ENCODE data around the gene CHI3L1. TPM values are rescaled to one million over a fixed set of nuclear protein-coding genes. Genes with fewer than 3 reads are reported as not detected.

CHI3L1 gene
- total RNA-seq, 1 donor from 2014 or later = 0.20 TPM

GRCh38 chr1:203189951-203190352 lies 3.4 kb upstream of the CHI3L1 start:
- Histone ChIP-seq H2AFZ (ENCODE audit: low read depth, low read length) (no peak overlapping the region), H3K36me3 (ENCODE audit: insufficient read depth, low read length) (no peaks in the 10 kb centered on the region), H3K27me3 (ENCODE audit: insufficient read depth, low read length) (no peaks in the 10 kb centered on the region), H3K79me2 (ENCODE audit: insufficient read depth, low read length) (no peaks in the 10 kb centered on the region), H3K27ac (ENCODE audit: low read depth, low read length) (no peak overlapping the region), H3K4me1 (ENCODE audit: insufficient read depth, low read length) (no peaks in the 10 kb centered on the region), H3K9ac (ENCODE audit: low read length) (no peak overlapping the region), H3K4me2 (ENCODE audit: low read length) (no peak overlapping the region), H3K4me3 (ENCODE audit: insufficient read depth, low read depth, low read length) (no peak overlapping the region), H3K9me3 (ENCODE audit: insufficient read depth, low read depth, low read length) (no peaks in the 10 kb centered on the region), H4K20me1 (ENCODE audit: insufficient read depth, low read length) (no peaks in the 10 kb centered on the region)
- Mint-ChIP-seq H3K36me3 (ENCODE audit: low read depth, unreplicated experiment) (no peaks in the 10 kb centered on the region), H3K27me3 (ENCODE audit: low read depth, unreplicated experiment) (peaks cover 5% of the 10 kb centered on the region), H3K4me1 (ENCODE audit: low read depth, unreplicated experiment) (peaks cover 11% of the 10 kb centered on the region), H3K4me3 (ENCODE audit: unreplicated experiment) (no peak overlapping the region), H3K27ac (ENCODE audit: unreplicated experiment) (no peak overlapping the region), H3K9me3 (ENCODE audit: unreplicated experiment) (no peaks in the 10 kb centered on the region)
- FAIRE-seq (no peak), DNase-seq (ENCODE audit: low read depth) (no peak)
- TF ChIP-seq EZH2 (IDR thresholded peaks at IDR 0.05; ENCODE audit: insufficient read depth, low read length) (no peak), CTCF (IDR thresholded peaks at IDR 0.05; ENCODE audit: insufficient read depth, low read depth, low read length) (no peak)

- H3K4me1 ChIP-seq (ENCODE audit: insufficient read depth, low read length) = no peaks in the 10 kb centered on the region
- no peaks in the 10 kb centered on the region for H4K20me1 ChIP-seq (ENCODE audit: insufficient read depth, low read length)
- no peaks in the 10 kb centered on the region for H3K79me2 ChIP-seq (ENCODE audit: insufficient read depth, low read length)
- no peak overlapping the region for H3K27ac Mint-ChIP-seq (ENCODE audit: unreplicated experiment)
- no peaks in the 10 kb centered on the region for H3K36me3 Mint-ChIP-seq (ENCODE audit: low read depth, unreplicated experiment)
- TF ChIP-seq CTCF (IDR thresholded peaks at IDR 0.05; ENCODE audit: insufficient read depth, low read depth, low read length) (no peak), EZH2 (IDR thresholded peaks at IDR 0.05; ENCODE audit: insufficient read depth, low read length) (no peak)
- H3K27ac ChIP-seq (ENCODE audit: low read depth, low read length) = no peak overlapping the region
- H3K4me3 ChIP-seq (ENCODE audit: insufficient read depth, low read depth, low read length) = no peak overlapping the region
- H3K4me3 Mint-ChIP-seq (ENCODE audit: unreplicated experiment) = no peak overlapping the region
- no peak overlapping the region for H2AFZ ChIP-seq (ENCODE audit: low read depth, low read length)
- no peaks in the 10 kb centered on the region for H3K27me3 ChIP-seq (ENCODE audit: insufficient read depth, low read length)
- no peak overlapping the region for H3K4me2 ChIP-seq (ENCODE audit: low read length)
- FAIRE-seq (no peak), DNase-seq (ENCODE audit: low read depth) (no peak)
- H3K9me3 ChIP-seq (ENCODE audit: insufficient read depth, low read depth, low read length) = no peaks in the 10 kb centered on the region
- peaks cover 11% of the 10 kb centered on the region for H3K4me1 Mint-ChIP-seq (ENCODE audit: low read depth, unreplicated experiment)
- H3K9ac ChIP-seq (ENCODE audit: low read length) = no peak overlapping the region
- H3K36me3 ChIP-seq (ENCODE audit: insufficient read depth, low read length) = no peaks in the 10 kb centered on the region
- no peaks in the 10 kb centered on the region for H3K9me3 Mint-ChIP-seq (ENCODE audit: unreplicated experiment)
- H3K27me3 Mint-ChIP-seq (ENCODE audit: low read depth, unreplicated experiment) = peaks cover 5% of the 10 kb centered on the region
These were observed 2.3 kb upstream of the CHI3L1 start for GRCh38 chr1:203188686-203189232.

- no peak overlapping the region for H3K4me3 Mint-ChIP-seq (ENCODE audit: unreplicated experiment)
- no peak for TF ChIP-seq EZH2 (IDR thresholded peaks at IDR 0.05; ENCODE audit: insufficient read depth, low read length)
- no peak for TF ChIP-seq CTCF (IDR thresholded peaks at IDR 0.05; ENCODE audit: insufficient read depth, low read depth, low read length)
- H3K4me2 ChIP-seq (ENCODE audit: low read length) = no peak overlapping the region
These were observed 1.3 kb upstream of the CHI3L1 start for GRCh38 chr1:203187689-203188264.

More at GRCh38 chr1:203187689-203188264, 1.3 kb upstream of the CHI3L1 start:
- no peaks in the 10 kb centered on the region for H3K27me3 ChIP-seq (ENCODE audit: insufficient read depth, low read length)
- no peaks in the 10 kb centered on the region for H3K9me3 ChIP-seq (ENCODE audit: insufficient read depth, low read depth, low read length)
- H3K27ac ChIP-seq (ENCODE audit: low read depth, low read length) = no peak overlapping the region
- FAIRE-seq = no peak
- peaks cover 11% of the 10 kb centered on the region for H3K4me1 Mint-ChIP-seq (ENCODE audit: low read depth, unreplicated experiment)
- no peak overlapping the region for H2AFZ ChIP-seq (ENCODE audit: low read depth, low read length)
- H3K36me3 Mint-ChIP-seq (ENCODE audit: low read depth, unreplicated experiment) = no peaks in the 10 kb centered on the region
- H3K27ac Mint-ChIP-seq (ENCODE audit: unreplicated experiment) = no peak overlapping the region
- no peaks in the 10 kb centered on the region for H3K9me3 Mint-ChIP-seq (ENCODE audit: unreplicated experiment)
- H3K27me3 Mint-ChIP-seq (ENCODE audit: low read depth, unreplicated experiment) = peaks cover 9% of the 10 kb centered on the region
- H3K79me2 ChIP-seq (ENCODE audit: insufficient read depth, low read length) = no peaks in the 10 kb centered on the region
- H3K9ac ChIP-seq (ENCODE audit: low read length) = no peak overlapping the region
- no peaks in the 10 kb centered on the region for H3K36me3 ChIP-seq (ENCODE audit: insufficient read depth, low read length)
- DNase-seq (ENCODE audit: low read depth) = no peak
- no peaks in the 10 kb centered on the region for H3K4me1 ChIP-seq (ENCODE audit: insufficient read depth, low read length)
- no peaks in the 10 kb centered on the region for H4K20me1 ChIP-seq (ENCODE audit: insufficient read depth, low read length)
- no peak overlapping the region for H3K4me3 ChIP-seq (ENCODE audit: insufficient read depth, low read depth, low read length)
